OCI-LY7 (cell line): ENCODE data around the gene ZXDC. TPM values are rescaled to one million over a fixed set of nuclear protein-coding genes. Genes with fewer than 3 reads are reported as not detected.

Experiments
- BruUV-seq: library from RNA; stranded (reverse); fragments of 400-500 nt; replicated peaks from 2 replicates; lab custom pipeline; 2021; lab: Mats Ljungman, UMichigan
- CTCF ChIA-PET: fragments of 300-600 bp; sonication (Branson Sonifier 250); formaldehyde crosslinking; loops from one replicate; lab custom pipeline; 2022; ENCODE audit warnings: antibody characterized with exemption; ENCODE audit not compliant: unreplicated experiment; lab: Charles Lee
- POLR2A ChIA-PET: fragments of 300-600 bp; sonication (Branson Sonifier 250); formaldehyde crosslinking; loops from one replicate; lab custom pipeline; 2022; ENCODE audit warnings: antibody characterized with exemption; lab: Charles Lee
- DNase-seq: peaks from one replicate; pipeline ENCODE4 v3.0.0-alpha.2; 2015; ENCODE audit warnings: low spot score
- H2AFZ ChIP-seq: fragments of 200-600 bp; sonication (generic), shearing (Covaris generic); 2 replicates; pipeline ENCODE4 v1.6.1; 2014; ENCODE audit warnings: mild to moderate bottlenecking, antibody characterized with exemption, low read length, moderate library complexity
- H3K27ac ChIP-seq: fragments of 200-600 bp; sonication (generic); 2 replicates; pipeline ENCODE4 v1.5.1; 2014; ENCODE audit warnings: mixed run types, low read depth, mild to moderate bottlenecking, moderate library complexity, low read length, inconsistent platforms; ENCODE audit not compliant: poor library complexity, severe bottlenecking
- H3K36me3 ChIP-seq: fragments of 200-600 bp; sonication (generic); 2 replicates; pipeline ENCODE4 v1.6.1; 2014; ENCODE audit warnings: mild to moderate bottlenecking, antibody characterized with exemption, low read length, moderate library complexity, mixed read lengths; ENCODE audit not compliant: insufficient read depth
- H3K4me1 ChIP-seq: fragments of 200-600 bp; sonication (generic); 2 replicates; pipeline ENCODE4 v1.5.1; 2014; ENCODE audit warnings: mild to moderate bottlenecking, low read length; ENCODE audit not compliant: insufficient read depth, poor library complexity, severe bottlenecking
- H3K4me2 ChIP-seq: fragments of 200-600 bp; sonication (generic); 2 replicates; pipeline ENCODE4 v1.6.1; 2014; ENCODE audit warnings: mild to moderate bottlenecking, low read length
- H3K4me3 ChIP-seq: fragments of 200-600 bp; sonication (generic); 2 replicates; pipeline ENCODE4 v1.5.1; 2014; ENCODE audit warnings: mild to moderate bottlenecking, low read depth, low read length; ENCODE audit not compliant: poor library complexity, severe bottlenecking
- H3K79me2 ChIP-seq: fragments of 200-600 bp; sonication (generic); 2 replicates; pipeline ENCODE4 v1.6.1; 2016; ENCODE audit warnings: low read depth, mild to moderate bottlenecking, low read length, moderate library complexity, mixed read lengths; ENCODE audit not compliant: insufficient read depth
- H3K9me2 ChIP-seq: fragments of 200-600 bp; sonication (generic); 2 replicates; pipeline ENCODE4 v1.6.1; 2016; ENCODE audit warnings: mild to moderate bottlenecking, low read length, mixed read lengths; ENCODE audit not compliant: insufficient read depth
- H3K9me3 ChIP-seq: fragments of 200-600 bp; sonication (generic); 2 replicates; pipeline ENCODE4 v1.6.1; 2014; ENCODE audit warnings: mild to moderate bottlenecking, mixed run types, low read length, mixed read lengths
- H4K20me1 ChIP-seq: fragments of 200-600 bp; sonication (generic); 2 replicates; pipeline ENCODE4 v1.6.1; 2014; ENCODE audit warnings: mild to moderate bottlenecking, antibody characterized with exemption, low read length, moderate library complexity, mixed read lengths; ENCODE audit not compliant: insufficient read depth
- EZH2phosphoT487 ChIP-seq: fragments of 200-600 bp; sonication (generic); IDR thresholded peaks from 2 replicates; pipeline ENCODE4 v1.6.1; 2018; ENCODE audit warnings: low read depth, borderline replicate concordance, mild to moderate bottlenecking, mixed run types, antibody characterized with exemption, low read length, moderate library complexity, mixed read lengths
- intact Hi-C: fragments of 100-400 bp; cut with micrococcal nuclease; formaldehyde crosslinking; loops from one replicate; pipeline ENCODE4 v1.10.0; 2022; ENCODE audit not compliant: unreplicated experiment
- total RNA-seq, 2 experiments: library from RNA; depleted of rRNA in 1 of 2; stranded (reverse); fragments of >200 nt in 1 of 2; shearing (Covaris generic) in 1 of 2; gene quantifications; 2 replicates each; pipeline ENCODE4 v1.2.3, GENCODE V29; 2014 to 2022
- TF ChIP-seq, protein P1 (sequence below): fragments of 200-600 bp; sonication (generic); conservative IDR thresholded peaks from 2 replicates; pipeline ENCODE4 v1.5.1; 2014; ENCODE audit warnings: mild to moderate bottlenecking, antibody characterized with exemption, low read length, moderate library complexity, mixed read lengths

Gene ZXDC
- total RNA-seq, 2 experiments from 2014 or later: 32.2 to 34.9 TPM

DNA sequence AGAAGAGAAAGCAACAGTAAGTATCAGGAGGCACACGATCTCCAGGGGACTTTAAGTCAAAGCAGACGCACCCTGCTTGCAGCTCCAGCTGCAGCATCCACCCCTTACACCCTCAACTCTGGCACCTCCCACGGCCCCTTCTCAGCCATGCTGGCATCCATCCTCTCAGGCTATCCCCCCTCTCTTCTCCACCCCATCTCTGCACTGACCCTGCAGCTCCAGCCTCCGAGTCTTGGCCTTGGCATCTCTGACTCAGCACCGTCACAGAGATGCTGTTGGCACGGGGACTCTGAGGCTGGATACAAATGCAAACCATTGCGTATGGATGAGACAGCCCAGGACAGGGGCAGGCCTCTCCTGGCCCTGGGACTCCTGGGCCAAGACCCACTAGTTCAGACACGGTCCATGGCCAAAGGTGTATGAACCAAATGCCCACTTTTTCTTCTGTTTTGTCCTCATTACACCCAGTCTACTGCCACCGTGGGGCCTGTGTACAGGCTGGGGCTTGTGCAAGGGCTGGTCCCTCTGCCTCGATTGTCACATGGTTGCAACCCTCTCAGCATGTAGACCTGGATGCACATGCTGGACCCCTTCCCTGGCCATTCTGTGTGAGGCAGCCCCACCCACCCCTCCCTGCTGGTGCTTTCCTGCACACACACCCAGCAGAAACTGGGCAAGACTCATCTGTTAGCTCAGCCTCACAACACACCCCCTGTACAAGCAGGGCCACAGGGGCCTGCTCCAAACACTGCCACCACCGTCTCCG lies 18.7 kb upstream of the ZXDC start:
- TF ChIP-seq, protein P1, sequence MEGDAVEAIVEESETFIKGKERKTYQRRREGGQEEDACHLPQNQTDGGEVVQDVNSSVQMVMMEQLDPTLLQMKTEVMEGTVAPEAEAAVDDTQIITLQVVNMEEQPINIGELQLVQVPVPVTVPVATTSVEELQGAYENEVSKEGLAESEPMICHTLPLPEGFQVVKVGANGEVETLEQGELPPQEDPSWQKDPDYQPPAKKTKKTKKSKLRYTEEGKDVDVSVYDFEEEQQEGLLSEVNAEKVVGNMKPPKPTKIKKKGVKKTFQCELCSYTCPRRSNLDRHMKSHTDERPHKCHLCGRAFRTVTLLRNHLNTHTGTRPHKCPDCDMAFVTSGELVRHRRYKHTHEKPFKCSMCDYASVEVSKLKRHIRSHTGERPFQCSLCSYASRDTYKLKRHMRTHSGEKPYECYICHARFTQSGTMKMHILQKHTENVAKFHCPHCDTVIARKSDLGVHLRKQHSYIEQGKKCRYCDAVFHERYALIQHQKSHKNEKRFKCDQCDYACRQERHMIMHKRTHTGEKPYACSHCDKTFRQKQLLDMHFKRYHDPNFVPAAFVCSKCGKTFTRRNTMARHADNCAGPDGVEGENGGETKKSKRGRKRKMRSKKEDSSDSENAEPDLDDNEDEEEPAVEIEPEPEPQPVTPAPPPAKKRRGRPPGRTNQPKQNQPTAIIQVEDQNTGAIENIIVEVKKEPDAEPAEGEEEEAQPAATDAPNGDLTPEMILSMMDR: no peak
- no peak for TF ChIP-seq EZH2phosphoT487
- no peak overlapping the region for H3K27ac ChIP-seq
- H3K79me2 ChIP-seq: no peaks in the 10 kb centered on the region
- peaks cover 42% of the 10 kb centered on the region for H3K4me1 ChIP-seq
- H4K20me1 ChIP-seq: no peaks in the 10 kb centered on the region
- DNase-seq: peak; percentile 11
- H3K4me2 ChIP-seq: peak overlapping the region; percentile 31
- intact Hi-C loops: no loop called here
- BruUV-seq: no TSS peak
- H2AFZ ChIP-seq: no peak overlapping the region
- no peaks in the 10 kb centered on the region for H3K9me3 ChIP-seq
- no peaks in the 10 kb centered on the region for H3K9me2 ChIP-seq
- no peak overlapping the region for H3K4me3 ChIP-seq
- CTCF ChIA-PET: interaction anchor here (0.5 kb wide), 1 partner anchor 785 kb away, joined by 3 read pairs; no protein-coding TSS in a partner anchor
- POLR2A ChIA-PET: interaction anchor here (0.7 to 1.1 kb wide), 2 partner anchors 12 to 416 kb away, joined by 3 read pairs; no protein-coding TSS in a partner anchor
- H3K36me3 ChIP-seq: no peaks in the 10 kb centered on the region

DNA sequence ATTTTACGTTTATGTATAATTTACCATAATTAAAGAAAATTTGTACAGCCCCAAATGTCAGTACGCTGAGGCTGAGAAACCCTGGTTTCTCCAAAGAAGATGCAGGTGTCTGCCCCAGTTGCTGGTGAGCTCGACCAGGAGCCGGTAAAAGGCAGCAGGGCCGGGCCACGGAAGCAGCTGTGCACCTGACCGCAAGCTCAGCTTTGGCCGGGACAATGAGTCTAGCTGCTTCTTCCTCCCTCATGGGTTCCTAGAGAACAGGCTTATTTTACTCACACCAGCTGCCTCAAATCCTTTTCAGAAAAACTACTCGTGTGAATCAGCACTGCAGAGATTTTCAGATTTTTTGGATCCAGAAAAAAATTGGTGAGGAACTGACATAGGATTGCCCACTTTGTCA lies 18.0 kb upstream of the ZXDC start:
- TF ChIP-seq, protein P1: no peak
- no peak for TF ChIP-seq EZH2phosphoT487
- Histone ChIP-seq H3K4me2 (peak overlapping the region; percentile 31), H3K4me1 (peaks cover 37% of the 10 kb centered on the region), H3K79me2 (no peaks in the 10 kb centered on the region), H3K4me3 (no peak overlapping the region), H3K9me3 (no peaks in the 10 kb centered on the region), H3K9me2 (no peaks in the 10 kb centered on the region), H4K20me1 (no peaks in the 10 kb centered on the region), H3K27ac (no peak overlapping the region), H3K36me3 (no peaks in the 10 kb centered on the region), H2AFZ (no peak overlapping the region)
- POLR2A ChIA-PET: interaction anchor here (0.7 to 1.1 kb wide), 2 partner anchors 12 to 415 kb away, joined by 3 read pairs; no protein-coding TSS in a partner anchor
- BruUV-seq: no TSS peak
- CTCF ChIA-PET: interaction anchor here (0.5 kb wide), 1 partner anchor 786 kb away, joined by 3 read pairs; no protein-coding TSS in a partner anchor
- intact Hi-C loops: loop anchor here (1.0 kb wide), 1 partner anchor 462 kb away; no protein-coding TSS in a partner anchor
- DNase-seq: peak; percentile 71

- BruUV-seq: no TSS peak
- intact Hi-C loops: loop anchor here (1.0 kb wide), 1 partner anchor 462 kb away; no protein-coding TSS in a partner anchor
- no peak overlapping the region for H3K4me3 ChIP-seq
- no peak for DNase-seq
- ChIA-PET CTCF (no interaction called here), POLR2A (no interaction called here)
- no peaks in the 10 kb centered on the region for H3K36me3 ChIP-seq
- no peaks in the 10 kb centered on the region for H3K9me2 ChIP-seq
- H3K4me2 ChIP-seq: peak overlapping the region; percentile 30; the same call in 1 of the 2 replicates
- no peaks in the 10 kb centered on the region for H3K9me3 ChIP-seq
- peaks cover 30% of the 10 kb centered on the region for H3K4me1 ChIP-seq
- H2AFZ ChIP-seq: no peak overlapping the region
- TF ChIP-seq, protein P1: no peak
- H4K20me1 ChIP-seq: no peaks in the 10 kb centered on the region
- H3K79me2 ChIP-seq: no peaks in the 10 kb centered on the region
- H3K27ac ChIP-seq: no peak overlapping the region
These were observed 17.4 kb upstream of the ZXDC start for GRCh38 chr3:126493051-126493450.
